ENCODE results near the gene MORF4L2.
"Not testable (repeated sequence)": the region's sequence is repeated elsewhere in the genome, so short reads cannot be mapped to it uniquely, and the experiment has no call there.

MORF4L2 gene

GRCh38 chrX:103678199-103678993, 8.1 kb downstream of the MORF4L2 start:
- no peak for DNase-seq

DNA sequence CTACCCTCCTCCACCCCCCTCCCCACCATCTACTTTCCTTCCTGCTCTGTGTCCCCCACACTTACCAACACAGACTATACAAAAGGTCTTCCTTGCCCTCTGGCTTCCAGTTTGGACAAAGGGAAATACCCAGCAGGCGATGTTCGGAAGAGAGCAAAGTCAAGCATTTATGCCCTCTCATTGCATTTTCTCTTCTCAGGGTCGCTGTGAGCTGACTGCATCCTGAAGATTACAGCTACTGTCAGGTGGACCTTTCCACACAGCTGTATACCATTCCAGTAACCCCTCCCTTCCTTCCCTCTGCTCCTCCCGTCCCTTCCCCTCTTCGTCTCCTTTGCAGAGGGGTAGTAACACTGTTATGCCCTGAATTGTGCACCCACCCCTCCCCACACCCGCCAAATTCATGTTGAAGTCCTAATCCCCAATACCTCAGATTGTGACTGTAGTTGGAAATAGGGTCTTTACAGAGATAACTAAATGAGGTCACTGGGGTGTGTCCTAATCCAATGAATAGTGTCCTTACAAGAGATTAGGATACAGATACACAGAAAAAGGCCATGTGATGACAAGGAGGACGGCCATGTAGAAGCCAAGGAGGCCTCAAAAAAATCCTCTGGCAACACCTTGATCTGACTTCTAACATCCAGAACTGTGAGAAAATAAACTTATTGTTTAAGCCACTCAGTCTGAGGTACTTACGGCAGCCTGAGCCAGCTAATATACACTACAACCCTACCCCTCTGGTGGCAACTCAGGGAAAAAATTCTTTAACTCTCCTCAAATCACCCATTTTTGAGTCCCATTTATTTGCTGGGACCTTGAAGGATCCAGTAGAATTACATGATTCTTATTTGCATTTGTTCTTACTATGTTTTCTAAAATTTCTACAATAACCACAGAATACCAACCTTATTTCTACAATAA, 11.7 kb downstream of the MORF4L2 start:
- no peak for DNase-seq

- no peak for DNase-seq
Measured at GRCh38 chrX:103669745-103670144, 16.8 kb downstream of the MORF4L2 start.

- DNase-seq, result no peak
Measured at GRCh38 chrX:103666202-103667107, 20.0 kb downstream of the MORF4L2 start.

DNA sequence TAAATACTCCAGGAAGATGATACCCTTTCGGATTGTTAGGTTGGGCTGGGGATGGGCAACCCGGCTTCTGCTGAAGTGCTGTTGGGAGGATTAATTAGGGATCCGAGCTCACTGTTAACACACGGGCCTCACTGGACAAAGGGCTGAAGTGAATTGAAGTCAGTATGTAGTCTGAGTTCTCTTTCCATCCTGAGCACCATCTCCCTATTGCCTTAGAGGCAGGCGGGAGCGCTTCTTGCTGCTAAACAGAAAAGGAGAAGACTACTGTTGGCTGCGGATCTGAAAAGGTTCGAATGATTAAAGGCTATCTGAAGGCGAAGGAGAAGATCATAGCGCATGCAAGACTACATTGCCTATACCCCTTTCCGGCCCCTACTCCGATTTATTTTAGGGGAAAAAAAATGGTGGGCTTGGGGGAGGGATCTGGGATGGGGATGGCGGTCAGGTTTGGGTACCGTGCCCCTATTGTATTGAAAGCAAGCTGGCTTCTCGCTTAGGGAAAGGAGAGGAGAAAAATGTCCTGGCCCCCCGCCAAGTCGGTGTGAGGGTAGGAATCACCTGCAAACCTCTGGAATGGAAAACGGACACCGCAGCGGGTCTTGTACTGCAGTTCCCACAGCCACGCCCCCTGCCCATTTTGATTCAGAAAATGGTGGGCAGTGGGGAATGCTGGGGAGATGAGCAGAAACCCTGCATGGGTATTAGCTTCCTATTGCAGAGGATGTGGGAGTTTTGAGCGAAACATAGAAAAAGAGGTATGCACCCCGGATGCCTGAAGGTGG, 22.3 kb downstream of the MORF4L2 start:
- no peak for DNase-seq

- not testable (repeated sequence) for DNase-seq
Measured at GRCh38 chrX:103659460-103659859, 27.0 kb downstream of the MORF4L2 start.

- DNase-seq, result no peak
Measured at GRCh38 chrX:103658681-103659433, 27.6 kb downstream of the MORF4L2 start.

- not testable (repeated sequence) for DNase-seq
Measured at GRCh38 chrX:103657066-103657465, 29.4 kb downstream of the MORF4L2 start.

DNA sequence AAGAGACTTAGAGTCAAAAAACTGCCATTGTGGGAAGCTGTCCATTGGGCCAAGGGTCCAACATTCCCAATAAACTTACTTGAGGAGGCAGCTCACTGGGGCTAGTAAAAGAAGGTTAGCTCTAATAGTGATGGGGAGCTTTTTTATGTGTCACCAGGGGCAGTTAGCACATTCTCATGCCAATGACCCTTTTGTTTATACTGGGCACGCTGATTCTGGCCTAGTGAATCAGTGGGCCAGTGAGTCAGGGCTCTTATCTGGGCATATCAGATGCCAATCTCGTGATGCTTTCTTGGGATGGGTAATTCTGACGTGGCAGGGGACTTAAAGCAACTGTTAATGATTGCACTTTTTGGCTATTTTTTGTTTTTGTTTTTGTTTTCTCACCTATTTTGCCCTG, 29.9 kb downstream of the MORF4L2 start:
- peak; percentile 49 for DNase-seq

DNA sequence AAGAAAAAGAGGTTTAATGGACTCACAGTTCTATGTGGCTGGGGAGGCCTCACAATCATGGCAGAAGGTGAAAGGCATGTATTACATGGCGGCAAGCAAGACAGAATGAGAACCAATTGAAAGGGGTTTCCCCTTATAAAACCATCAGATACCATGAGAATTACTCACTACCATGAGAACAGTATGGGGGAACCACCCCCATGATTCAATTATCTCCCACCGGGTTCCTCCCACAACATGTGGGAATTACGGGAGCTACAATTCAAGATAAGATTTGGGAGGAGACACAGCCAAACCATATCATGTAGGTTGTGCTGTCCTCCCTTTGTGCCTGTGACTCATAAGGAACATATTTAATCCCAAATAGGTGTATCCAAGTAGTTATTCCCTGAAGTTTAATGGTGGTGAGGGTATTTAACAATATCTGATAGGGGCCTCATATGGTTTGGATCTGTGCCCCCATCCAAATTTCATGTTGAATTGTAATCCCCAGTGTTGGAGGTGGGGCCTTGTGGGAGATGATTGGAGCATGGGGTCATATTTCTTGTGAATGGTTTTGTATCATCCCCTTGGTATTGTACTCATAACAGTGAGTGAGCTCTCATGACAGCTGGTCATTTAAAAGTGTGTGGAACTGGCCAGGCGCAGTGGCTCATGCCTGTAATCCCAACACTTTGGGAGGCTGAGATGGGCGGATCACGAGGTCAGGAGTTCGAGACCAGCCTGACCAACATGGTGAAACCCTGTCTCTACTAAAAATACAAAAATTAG, 31.1 kb downstream of the MORF4L2 start:
- not testable (repeated sequence) for DNase-seq

GRCh38 chrX:103651151-103651773, 35.2 kb downstream of the MORF4L2 start:
- DNase-seq, result no peak

DNA sequence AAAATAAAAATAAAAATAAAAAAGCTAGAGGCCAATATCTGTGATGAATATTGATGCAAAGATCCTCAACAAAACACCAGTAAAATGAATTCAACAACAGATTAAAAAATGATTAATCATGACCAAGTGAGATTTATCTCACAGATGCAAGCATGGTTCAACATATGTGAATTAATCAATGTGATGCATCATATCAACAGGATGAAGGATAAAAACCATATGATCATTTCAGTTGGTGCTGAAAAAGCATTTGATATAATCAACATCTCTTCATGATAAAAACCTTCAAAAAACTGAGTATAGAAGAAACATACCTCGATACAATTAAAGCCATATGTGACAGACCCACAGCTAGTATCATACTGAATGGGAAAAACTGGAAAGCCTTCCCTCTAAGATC, 38.9 kb downstream of the MORF4L2 start:
- no peak for DNase-seq

DNA sequence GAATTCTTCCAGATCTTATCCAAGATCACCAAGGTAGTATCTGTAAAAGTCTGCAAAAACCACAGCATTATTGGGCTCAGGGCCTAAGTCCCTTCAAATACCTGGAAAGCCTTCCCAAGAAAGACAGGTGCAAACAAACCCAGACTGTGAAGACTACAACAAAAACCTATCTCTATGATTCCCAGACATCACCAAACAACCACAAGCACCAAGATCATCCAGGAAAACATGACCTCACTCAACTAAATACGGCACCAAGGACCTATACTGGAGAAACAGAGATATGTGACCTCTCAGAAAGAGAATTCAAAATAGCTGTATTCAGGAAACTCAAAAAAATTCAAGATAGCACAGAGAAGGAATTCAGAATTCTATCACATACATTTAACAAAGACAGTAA, 42.4 kb downstream of the MORF4L2 start:
- no peak for DNase-seq

- peak; percentile 3 for DNase-seq
Measured at GRCh38 chrX:103640401-103641155, 45.9 kb downstream of the MORF4L2 start.

GRCh38 chrX:103638479-103639346, 47.8 kb downstream of the MORF4L2 start:
- not testable (repeated sequence) for DNase-seq

- no peak for DNase-seq
Measured at GRCh38 chrX:103637604-103638338, 48.7 kb downstream of the MORF4L2 start.

GRCh38 chrX:103635436-103635835, 51.1 kb downstream of the MORF4L2 start:
- DNase-seq, result no peak
